ENCODE results near the gene NEK8.

Gene NEK8

DNA sequence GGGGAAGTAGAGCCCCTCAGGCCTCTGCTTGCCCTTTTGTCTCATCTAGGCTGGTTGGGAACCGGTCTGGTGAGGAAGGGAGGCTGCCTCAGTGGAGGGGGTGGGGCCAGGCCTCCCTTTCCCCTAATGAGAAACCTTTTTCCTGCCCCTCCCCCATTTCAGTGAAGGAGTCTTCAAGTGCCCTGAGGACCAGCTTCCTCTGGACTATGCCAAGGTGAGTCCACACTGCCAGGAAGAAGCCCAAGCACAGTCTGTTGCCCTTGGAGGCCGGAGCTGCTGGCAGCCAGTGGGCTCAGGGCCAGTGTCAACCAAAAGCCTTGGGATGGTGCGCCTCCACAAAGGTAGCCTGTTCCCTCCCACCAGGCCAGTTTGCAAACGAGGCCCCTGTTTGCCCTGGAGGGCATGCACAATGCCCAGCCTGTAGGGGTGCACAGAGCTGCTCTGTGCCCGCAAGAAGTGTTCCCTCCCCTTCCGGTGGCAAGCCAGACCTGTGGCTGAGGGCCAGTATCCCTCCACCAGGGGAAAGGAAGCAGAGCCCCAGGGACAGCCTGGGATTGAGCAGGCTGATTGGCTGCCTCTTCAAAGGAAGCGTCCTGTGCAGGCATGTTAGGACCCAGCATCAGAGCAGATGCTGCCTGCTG, 18.6 kb downstream of the NEK8 start:
- H3K9me3 ChIP-seq (ENCODE audit: low read length): no peaks in the 10 kb centered on the region
- H3K4me3 ChIP-seq (ENCODE audit: low read length): no peak overlapping the region
- H3K36me3 ChIP-seq (ENCODE audit: insufficient read depth, low read length): peaks cover 57% of the 10 kb centered on the region
- H3K4me1 ChIP-seq (ENCODE audit: insufficient read depth, low read length): peaks cover 30% of the 10 kb centered on the region
- H3K27me3 ChIP-seq (ENCODE audit: insufficient read depth, low read length): no peaks in the 10 kb centered on the region
- no peak overlapping the region for H2AFZ ChIP-seq (ENCODE audit: low read depth, low read length)

DNA sequence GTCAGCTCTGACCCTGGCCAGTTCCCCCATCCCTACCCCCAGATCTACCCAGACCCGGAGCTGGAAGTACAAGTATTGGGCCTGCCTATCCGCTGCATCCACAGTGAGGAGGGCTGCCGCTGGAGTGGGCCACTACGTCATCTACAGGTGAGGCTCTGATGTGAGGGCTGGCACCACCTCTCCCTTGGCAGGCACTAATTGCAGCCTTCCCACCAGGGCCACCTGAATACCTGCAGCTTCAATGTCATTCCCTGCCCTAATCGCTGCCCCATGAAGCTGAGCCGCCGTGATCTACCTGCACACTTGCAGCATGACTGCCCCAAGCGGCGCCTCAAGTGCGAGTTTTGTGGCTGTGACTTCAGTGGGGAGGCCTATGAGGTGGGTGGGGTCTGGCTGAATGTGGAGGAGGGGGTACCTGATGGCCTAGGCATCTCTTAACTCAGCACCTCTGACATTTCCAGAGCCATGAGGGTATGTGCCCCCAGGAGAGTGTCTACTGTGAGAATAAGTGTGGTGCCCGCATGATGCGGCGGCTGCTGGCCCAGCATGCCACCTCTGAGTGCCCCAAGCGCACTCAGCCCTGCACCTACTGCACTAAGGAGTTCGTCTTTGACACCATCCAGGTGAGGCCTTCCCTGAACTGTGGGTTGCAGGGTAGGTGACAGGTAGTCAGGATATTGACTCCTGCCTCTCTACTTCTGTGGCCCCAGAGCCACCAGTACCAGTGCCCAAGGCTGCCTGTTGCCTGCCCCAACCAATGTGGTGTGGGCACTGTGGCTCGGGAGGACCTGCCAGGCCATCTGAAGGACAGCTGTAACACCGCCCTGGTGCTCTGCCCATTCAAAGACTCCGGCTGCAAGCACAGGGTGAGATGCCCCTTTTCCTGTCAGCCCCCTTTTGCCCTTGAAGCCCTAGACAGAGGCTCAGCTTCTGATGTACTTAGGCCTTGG, 19.5 kb downstream of the NEK8 start:
- Histone ChIP-seq H3K4me1 (ENCODE audit: insufficient read depth, low read length) (peaks cover 26% of the 10 kb centered on the region), H3K4me3 (ENCODE audit: low read length) (no peak overlapping the region), H3K9me3 (ENCODE audit: low read length) (no peaks in the 10 kb centered on the region), H3K36me3 (ENCODE audit: insufficient read depth, low read length) (peaks cover 63% of the 10 kb centered on the region), H3K27me3 (ENCODE audit: insufficient read depth, low read length) (no peaks in the 10 kb centered on the region), H2AFZ (ENCODE audit: low read depth, low read length) (no peak overlapping the region)

DNA sequence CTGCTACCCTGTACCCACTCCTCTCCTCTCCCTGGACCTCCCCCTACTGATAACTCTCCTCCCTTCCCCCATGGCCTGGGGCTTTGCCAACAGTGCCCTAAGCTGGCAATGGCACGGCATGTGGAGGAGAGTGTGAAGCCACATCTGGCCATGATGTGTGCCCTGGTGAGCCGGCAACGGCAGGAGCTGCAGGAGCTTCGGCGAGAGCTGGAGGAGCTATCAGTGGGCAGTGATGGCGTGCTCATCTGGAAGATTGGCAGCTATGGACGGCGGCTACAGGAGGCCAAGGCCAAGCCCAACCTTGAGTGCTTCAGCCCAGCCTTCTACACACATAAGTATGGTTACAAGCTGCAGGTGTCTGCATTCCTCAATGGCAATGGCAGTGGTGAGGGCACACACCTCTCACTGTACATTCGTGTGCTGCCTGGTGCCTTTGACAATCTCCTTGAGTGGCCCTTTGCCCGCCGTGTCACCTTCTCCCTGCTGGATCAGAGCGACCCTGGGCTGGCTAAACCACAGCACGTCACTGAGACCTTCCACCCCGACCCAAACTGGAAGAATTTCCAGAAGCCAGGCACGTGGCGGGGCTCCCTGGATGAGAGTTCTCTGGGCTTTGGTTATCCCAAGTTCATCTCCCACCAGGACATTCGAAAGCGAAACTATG, 20.4 kb downstream of the NEK8 start:
- H2AFZ ChIP-seq (ENCODE audit: low read depth, low read length): no peak overlapping the region
- H3K4me1 ChIP-seq (ENCODE audit: insufficient read depth, low read length): peaks cover 26% of the 10 kb centered on the region
- H3K27me3 ChIP-seq (ENCODE audit: insufficient read depth, low read length): no peaks in the 10 kb centered on the region
- H3K9me3 ChIP-seq (ENCODE audit: low read length): no peaks in the 10 kb centered on the region
- H3K36me3 ChIP-seq (ENCODE audit: insufficient read depth, low read length): peaks cover 63% of the 10 kb centered on the region
- H3K4me3 ChIP-seq (ENCODE audit: low read length): no peak overlapping the region

DNA sequence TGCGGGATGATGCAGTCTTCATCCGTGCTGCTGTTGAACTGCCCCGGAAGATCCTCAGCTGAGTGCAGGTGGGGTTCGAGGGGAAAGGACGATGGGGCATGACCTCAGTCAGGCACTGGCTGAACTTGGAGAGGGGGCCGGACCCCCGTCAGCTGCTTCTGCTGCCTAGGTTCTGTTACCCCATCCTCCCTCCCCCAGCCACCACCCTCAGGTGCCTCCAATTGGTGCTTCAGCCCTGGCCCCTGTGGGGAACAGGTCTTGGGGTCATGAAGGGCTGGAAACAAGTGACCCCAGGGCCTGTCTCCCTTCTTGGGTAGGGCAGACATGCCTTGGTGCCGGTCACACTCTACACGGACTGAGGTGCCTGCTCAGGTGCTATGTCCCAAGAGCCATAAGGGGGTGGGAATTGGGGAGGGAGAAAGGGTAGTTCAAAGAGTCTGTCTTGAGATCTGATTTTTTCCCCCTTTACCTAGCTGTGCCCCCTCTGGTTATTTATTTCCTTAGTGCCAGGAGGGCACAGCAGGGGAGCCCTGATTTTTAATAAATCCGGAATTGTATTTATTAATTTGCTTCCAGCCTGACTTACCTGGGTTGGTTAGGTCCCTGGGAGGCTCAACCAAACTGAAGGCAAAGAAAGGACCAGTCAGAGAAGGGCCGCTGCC, 21.1 kb downstream of the NEK8 start:
- Histone ChIP-seq H3K4me3 (ENCODE audit: low read length) (no peak overlapping the region), H3K9me3 (ENCODE audit: low read length) (no peaks in the 10 kb centered on the region), H3K36me3 (ENCODE audit: insufficient read depth, low read length) (peaks cover 63% of the 10 kb centered on the region)

DNA sequence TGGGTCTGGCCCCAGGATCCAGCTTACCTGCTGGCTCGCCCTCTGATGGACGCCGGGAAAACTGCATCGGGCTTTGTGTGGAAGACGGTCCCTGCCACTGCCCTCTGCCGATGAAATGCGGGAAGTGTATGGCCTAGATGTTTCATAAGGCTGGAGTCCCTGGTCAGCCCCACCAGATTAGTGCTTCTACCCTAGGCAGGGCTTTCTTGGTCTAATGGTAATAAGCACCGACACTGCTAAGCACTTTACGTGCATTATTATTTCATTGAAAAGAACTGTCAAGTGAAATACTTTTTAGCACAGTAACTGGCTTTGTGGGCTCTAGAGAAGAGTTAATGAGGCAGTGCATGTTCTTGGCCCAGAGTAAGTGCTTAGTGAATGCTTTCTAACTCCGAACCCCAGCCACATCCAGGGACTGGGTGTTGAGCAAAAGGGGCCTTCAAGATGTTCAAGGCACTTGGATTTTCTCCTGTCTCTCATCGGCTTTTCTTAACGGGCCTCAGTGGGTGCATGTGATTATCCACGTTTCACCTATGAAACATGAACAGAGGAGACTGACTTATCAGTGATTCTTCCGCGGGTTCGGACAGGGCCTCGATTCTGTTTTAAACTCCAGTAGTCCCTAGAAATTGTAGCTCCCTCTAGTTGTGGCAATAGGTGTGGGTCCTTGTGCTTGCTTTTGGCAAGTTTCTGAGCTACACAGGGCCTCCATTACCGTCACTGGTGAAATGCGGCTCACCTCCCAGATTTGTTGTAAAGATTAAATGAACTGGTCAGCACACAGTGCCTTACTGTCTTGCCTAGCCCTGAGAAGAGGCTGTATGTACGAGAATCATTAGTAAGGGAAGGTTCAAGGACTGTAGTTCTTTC, 21.8 kb downstream of the NEK8 start:
- Histone ChIP-seq H3K4me1 (ENCODE audit: insufficient read depth, low read length) (peaks cover 26% of the 10 kb centered on the region), H3K4me3 (ENCODE audit: low read length) (no peak overlapping the region), H3K36me3 (ENCODE audit: insufficient read depth, low read length) (peaks cover 63% of the 10 kb centered on the region), H3K27me3 (ENCODE audit: insufficient read depth, low read length) (no peaks in the 10 kb centered on the region), H3K9me3 (ENCODE audit: low read length) (no peaks in the 10 kb centered on the region), H2AFZ (ENCODE audit: low read depth, low read length) (no peak overlapping the region)

More for the DNA sequence above, 21.1 kb downstream of the NEK8 start:
- peaks cover 26% of the 10 kb centered on the region for H3K4me1 ChIP-seq (ENCODE audit: insufficient read depth, low read length)
- no peak overlapping the region for H2AFZ ChIP-seq (ENCODE audit: low read depth, low read length)
- no peaks in the 10 kb centered on the region for H3K27me3 ChIP-seq (ENCODE audit: insufficient read depth, low read length)

DNA sequence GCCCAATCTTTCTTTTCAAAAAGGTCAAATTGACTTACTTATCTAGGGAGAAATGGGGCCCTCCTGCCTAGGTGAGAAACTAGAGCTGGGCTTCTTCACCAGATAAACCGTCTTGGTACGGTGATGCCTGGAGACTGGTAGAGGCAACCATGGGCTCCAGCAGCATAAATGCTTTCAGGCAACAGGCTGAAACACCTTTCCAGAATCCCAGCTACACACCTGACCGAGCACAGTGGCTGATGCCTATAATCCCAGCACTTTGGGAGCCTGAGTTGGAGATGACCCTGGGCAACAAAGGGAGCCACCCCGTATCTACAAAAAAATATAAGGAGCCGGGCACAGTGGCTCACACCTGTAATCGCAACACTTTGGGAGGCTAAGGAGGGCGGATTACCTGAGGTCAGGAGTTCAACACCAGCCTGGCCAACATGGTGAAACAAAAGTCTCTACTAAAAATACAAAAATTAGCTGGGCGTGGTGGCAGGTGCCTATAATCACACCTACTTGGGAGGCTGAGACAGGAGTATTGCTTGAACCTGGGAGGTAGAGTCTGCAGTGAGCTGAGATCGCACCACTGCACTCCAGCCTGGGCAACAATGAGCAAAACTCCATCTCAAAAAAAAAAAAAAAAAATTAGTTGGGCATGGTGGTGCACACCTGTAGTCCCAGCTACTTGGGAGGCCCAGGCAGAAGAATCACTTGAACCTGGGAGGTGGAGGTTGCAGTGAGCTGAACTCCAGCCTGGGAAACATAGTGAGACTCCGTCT, 23.2 kb downstream of the NEK8 start:
- Histone ChIP-seq H3K36me3 (ENCODE audit: insufficient read depth, low read length) (peaks cover 54% of the 10 kb centered on the region), H3K4me3 (ENCODE audit: low read length) (no peak overlapping the region), H3K4me1 (ENCODE audit: insufficient read depth, low read length) (peaks cover 12% of the 10 kb centered on the region), H3K9me3 (ENCODE audit: low read length) (no peaks in the 10 kb centered on the region), H2AFZ (ENCODE audit: low read depth, low read length) (no peak overlapping the region), H3K27me3 (ENCODE audit: insufficient read depth, low read length) (no peaks in the 10 kb centered on the region)

DNA sequence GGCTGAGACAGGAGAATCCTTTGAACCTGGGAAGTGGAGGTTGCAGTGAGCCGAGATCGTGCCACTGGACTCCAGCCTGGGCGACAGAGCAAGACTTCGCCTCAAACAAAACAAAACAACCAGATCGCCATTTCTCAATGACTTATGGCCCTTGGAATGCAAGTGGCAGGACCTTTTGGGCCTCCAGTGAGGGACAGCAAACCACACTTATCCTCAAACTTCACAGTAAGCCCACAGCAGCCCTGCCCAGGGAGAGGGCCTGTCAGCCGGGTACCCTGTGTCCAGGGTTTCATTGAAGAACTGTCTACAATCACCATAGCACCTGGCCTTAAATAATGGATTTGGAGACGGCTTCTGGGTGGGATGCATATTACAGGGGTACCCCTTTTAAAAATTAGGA, 26.9 kb downstream of the NEK8 start:
- peaks cover 2% of the 10 kb centered on the region for H3K4me1 ChIP-seq (ENCODE audit: insufficient read depth, low read length)
- H3K4me3 ChIP-seq (ENCODE audit: low read length): no peak overlapping the region
- no peaks in the 10 kb centered on the region for H3K27me3 ChIP-seq (ENCODE audit: insufficient read depth, low read length)
- H2AFZ ChIP-seq (ENCODE audit: low read depth, low read length): no peak overlapping the region
- peaks cover 47% of the 10 kb centered on the region for H3K36me3 ChIP-seq (ENCODE audit: insufficient read depth, low read length)
- no peaks in the 10 kb centered on the region for H3K9me3 ChIP-seq (ENCODE audit: low read length)

DNA sequence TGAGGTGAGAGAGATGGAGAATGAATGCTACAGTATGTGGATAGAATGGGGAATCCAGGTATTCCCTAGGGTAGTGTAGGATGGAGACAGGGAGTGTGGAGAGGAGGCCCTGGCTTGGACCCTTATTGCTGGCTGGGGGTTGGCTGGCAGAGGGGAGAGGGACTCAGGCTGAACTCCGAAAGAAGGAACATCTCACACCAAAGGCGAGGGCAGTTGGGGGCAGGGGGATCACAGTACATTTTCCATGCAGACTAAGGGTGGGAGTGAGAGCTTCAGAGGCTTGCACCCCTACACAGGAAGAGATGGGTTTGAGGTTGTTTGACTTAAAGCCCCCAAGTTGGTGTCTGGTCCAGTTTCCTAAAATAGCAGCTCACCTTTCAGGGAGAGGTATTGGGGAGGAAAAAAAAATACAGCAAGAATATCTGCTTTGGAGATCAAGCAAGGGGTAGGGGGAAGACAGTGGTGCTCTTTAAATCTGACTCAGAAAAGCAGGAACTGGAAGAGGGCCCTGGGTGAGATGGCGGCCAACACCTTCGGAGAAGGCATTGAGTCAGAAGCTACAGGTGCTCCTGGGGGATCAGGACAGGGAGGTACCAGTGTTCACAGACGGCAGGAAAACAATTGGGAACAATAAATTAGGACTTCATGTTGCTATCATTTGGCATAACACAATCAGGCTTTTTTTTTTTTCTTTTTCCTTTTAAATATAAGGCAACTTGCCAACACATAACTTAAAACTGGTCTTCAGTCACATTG, 27.6 kb downstream of the NEK8 start:
- Histone ChIP-seq H2AFZ (ENCODE audit: low read depth, low read length) (no peak overlapping the region), H3K36me3 (ENCODE audit: insufficient read depth, low read length) (peaks cover 43% of the 10 kb centered on the region), H3K9me3 (ENCODE audit: low read length) (no peaks in the 10 kb centered on the region), H3K27me3 (ENCODE audit: insufficient read depth, low read length) (no peaks in the 10 kb centered on the region), H3K4me3 (ENCODE audit: low read length) (no peak overlapping the region), H3K4me1 (ENCODE audit: insufficient read depth, low read length) (peaks cover 8% of the 10 kb centered on the region)

DNA sequence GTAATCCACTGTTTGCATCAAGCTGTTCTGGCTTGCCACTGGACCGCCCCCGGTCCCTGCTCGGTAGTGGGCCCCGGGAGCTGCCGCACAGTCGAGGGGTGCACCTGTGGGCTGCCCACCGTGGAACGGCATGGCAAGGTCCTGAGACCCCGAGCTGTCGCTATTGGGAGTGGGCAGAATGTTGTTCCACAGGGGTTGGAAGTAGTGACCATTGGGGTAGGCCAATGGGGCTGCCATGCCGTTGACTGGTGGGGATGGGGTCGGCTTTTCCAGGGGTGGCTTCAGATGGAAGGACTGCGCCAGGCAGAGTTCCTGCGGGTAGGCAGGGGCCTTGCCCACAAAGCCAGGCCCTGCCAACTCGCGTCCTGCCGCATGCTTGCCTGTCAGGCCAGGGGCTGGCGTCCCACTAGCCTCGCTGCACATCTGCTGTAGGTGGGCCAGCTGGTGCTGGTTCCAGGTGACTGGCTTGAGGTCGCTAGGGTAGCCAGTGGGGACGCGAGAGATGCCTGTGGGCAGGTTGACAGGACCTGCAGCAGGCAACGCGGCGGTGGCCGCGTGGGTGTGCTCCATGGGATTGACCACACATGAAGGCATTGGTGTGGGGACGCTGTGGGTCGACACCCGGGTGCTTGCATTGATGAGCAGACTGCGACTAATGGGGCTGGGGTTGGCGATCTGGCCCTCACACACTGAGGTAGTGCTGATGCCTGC, 30.0 kb downstream of the NEK8 start:
- peaks cover 10% of the 10 kb centered on the region for H3K4me1 ChIP-seq (ENCODE audit: insufficient read depth, low read length)
- no peaks in the 10 kb centered on the region for H3K9me3 ChIP-seq (ENCODE audit: low read length)
- no peaks in the 10 kb centered on the region for H3K27me3 ChIP-seq (ENCODE audit: insufficient read depth, low read length)
- H2AFZ ChIP-seq (ENCODE audit: low read depth, low read length): no peak overlapping the region
- peaks cover 34% of the 10 kb centered on the region for H3K36me3 ChIP-seq (ENCODE audit: insufficient read depth, low read length)
- no peak overlapping the region for H3K4me3 ChIP-seq (ENCODE audit: low read length)

DNA sequence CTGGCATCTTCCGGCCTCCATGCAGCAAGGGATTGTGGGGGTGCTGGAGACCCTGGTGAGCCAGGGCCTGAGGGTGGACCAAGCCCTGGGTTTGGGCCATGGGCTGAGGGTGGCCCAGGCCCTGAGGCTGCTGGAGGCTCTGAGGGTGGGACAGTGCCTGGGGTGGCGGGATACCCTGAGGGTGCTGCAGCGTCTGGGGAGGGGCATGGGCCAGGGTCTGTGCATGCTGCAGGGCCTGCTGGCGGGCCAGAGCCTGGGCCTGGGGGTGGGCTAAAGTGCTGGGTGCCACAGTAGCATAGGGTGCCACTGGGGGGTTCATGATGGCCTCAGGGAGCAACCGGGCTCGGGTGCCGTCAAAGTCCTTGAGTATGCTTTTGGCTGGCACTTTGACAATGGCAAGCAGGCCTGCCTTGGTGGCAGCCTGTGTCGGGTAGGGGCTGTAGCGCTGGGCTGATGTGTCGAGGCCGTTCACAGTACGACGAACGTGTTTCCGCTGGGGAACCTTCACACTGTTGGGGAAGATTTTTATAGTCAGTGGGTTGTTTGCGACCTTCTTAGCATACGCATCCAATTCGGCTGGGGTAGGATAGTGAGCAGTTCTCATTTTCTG, 30.8 kb downstream of the NEK8 start:
- Histone ChIP-seq H3K4me3 (ENCODE audit: low read length) (no peak overlapping the region), H3K27me3 (ENCODE audit: insufficient read depth, low read length) (no peaks in the 10 kb centered on the region), H3K4me1 (ENCODE audit: insufficient read depth, low read length) (peaks cover 10% of the 10 kb centered on the region), H2AFZ (ENCODE audit: low read depth, low read length) (no peak overlapping the region), H3K36me3 (ENCODE audit: insufficient read depth, low read length) (peaks cover 34% of the 10 kb centered on the region), H3K9me3 (ENCODE audit: low read length) (no peaks in the 10 kb centered on the region)

Measured in neuron (in vitro differentiated cells).